Kidney (tissue), 22 donors: Measurements from ENCODE around the gene LRFN4. TPM values are rescaled to one million over a fixed set of nuclear protein-coding genes. Genes with fewer than 3 reads are reported as not detected.

Experiments
- DNase-seq, 5 donors: peaks; one replicate each; pipeline ENCODE4 v3.0.0-alpha.2; 2013 to 2020
- FAIRE-seq: peaks from 2 replicates; lab custom pipeline; 2012; peaks lifted over from hg19 to GRCh38; lab: Jason Lieb, UNC
- H3K27ac ChIP-seq, 2 donors: one replicate each; pipeline ENCODE4 v1.7.0; 2013; ENCODE audit warnings: low read depth in 2 of 2, low read length in 2 of 2, inconsistent platforms in 1 of 2
- H3K27me3 ChIP-seq: one replicate; pipeline ENCODE4 v1.7.1; 2013; ENCODE audit warnings: low read length, inconsistent platforms; ENCODE audit not compliant: control insufficient read depth, insufficient read depth
- H3K36me3 ChIP-seq, 3 donors: one replicate each; pipeline versions ENCODE4 v1.7.0 to v1.7.1; 2013; ENCODE audit warnings: low read length in 3 of 3, control low read depth in 1 of 3, inconsistent platforms in 1 of 3; ENCODE audit not compliant: insufficient read depth in 3 of 3, control insufficient read depth in 2 of 3
- H3K4me1 ChIP-seq, 3 donors: one replicate each; pipeline versions ENCODE4 v1.7.0 to v1.7.1; 2013; ENCODE audit warnings: low read length in 3 of 3, inconsistent platforms in 1 of 3, low read depth in 1 of 3; ENCODE audit not compliant: control insufficient read depth in 2 of 3, insufficient read depth in 2 of 3
- H3K4me3 ChIP-seq, 3 donors: one replicate each; pipeline versions ENCODE4 v1.7.0 to v1.8.1; 2013; ENCODE audit warnings: low read length in 3 of 3, control low read depth in 1 of 3, inconsistent platforms in 1 of 3
- H3K9ac ChIP-seq, 3 donors: one replicate each; pipeline versions ENCODE4 v1.7.0 to v1.7.1; 2013; ENCODE audit warnings: low read length in 3 of 3, control low read depth in 1 of 3, inconsistent platforms in 1 of 3
- H3K9me3 ChIP-seq, 3 donors: one replicate each; pipeline versions ENCODE4 v1.7.0 to v1.7.1; 2013; ENCODE audit warnings: low read length in 3 of 3, control low read depth in 1 of 3, inconsistent platforms in 1 of 3; ENCODE audit not compliant: control insufficient read depth in 2 of 3, insufficient read depth in 1 of 3
- CTCF ChIP-seq: IDR thresholded peaks from 3 replicates; pipeline ENCODE4 v1.5.1; 2012; ENCODE audit warnings: mild to moderate bottlenecking, moderate library complexity, borderline replicate concordance; ENCODE audit not compliant: insufficient read depth; ENCODE audit errors: extremely low read depth
- intact Hi-C: fragments of 100-400 bp; cut with DNase I; formaldehyde crosslinking; loops from one replicate; pipeline ENCODE4 v1.11.1; 2022
- long read RNA-seq, 10 donors: library from polyadenylated mRNA in 1 of 10; unstranded in 1 of 10; transcript quantifications; one replicate each; pipeline ENCODE4 v2.0.0 and lab custom pipeline, GENCODE V29; 2021 to 2026
- polyA plus RNA-seq: library from polyadenylated mRNA; stranded (reverse); fragments of 350-450 nt; fragmentation: Illumina TruSeq; extraction: RNeasy Lipid Tissue Mini Kit (QIAGEN cat#74804); gene quantifications from one replicate; pipeline ENCODE4 v1.2.3, GENCODE V29; 2014; ENCODE audit warnings: low read depth, low replicate concordance; ENCODE audit not compliant: insufficient read depth
- total RNA-seq: library from RNA; stranded (reverse); fragmentation: NEBNext Ultra II Directional; extraction: Animal tissue kit (Norgen Biotek cat#: 25700); gene quantifications from one replicate; pipeline ENCODE4 v1.2.1, GENCODE V29; 2021
- donor health status: control.
- donor health status: control.
- donor health status: control.
- donor health status: control.
- donor health status: control.
- donor health status: DM: yes; HTN: yes; CAD: no.
- donor health status: Normal renal cell carcinoma (clear cell type).

Gene LRFN4
- 22.3 TPM for total RNA-seq
- 6.8 TPM for polyA plus RNA-seq
- long read RNA-seq, donor 1, transcript LRFN4-201 (2 exons, 2,431 nt) = major isoform, 7 of 7 reads
- long read RNA-seq, donor 1, partial matches to known transcripts = 0 of 7 reads
- long read RNA-seq, donor 1, other reads (novel, unspliced or antisense) = 0 of 7 reads
- long read RNA-seq, donor 2, partial matches to known transcripts = 0 of 3 reads
- long read RNA-seq, donor 2, other reads (novel, unspliced or antisense) = 0 of 3 reads
- long read RNA-seq, donor 3, transcript LRFN4-201 (2 exons, 2,431 nt) = major isoform, 6 of 6 reads
- long read RNA-seq, donor 3, partial matches to known transcripts = 0 of 6 reads
- long read RNA-seq, donor 3, other reads (novel, unspliced or antisense) = 0 of 6 reads
- long read RNA-seq, donor 4, transcript LRFN4-201 (2 exons, 2,431 nt) = major isoform, 10 of 15 reads
- long read RNA-seq, donor 4, partial matches to known transcripts = 0 of 15 reads
- long read RNA-seq, donor 4, other reads (novel, unspliced or antisense) = 5 of 15 reads
- long read RNA-seq, donor 5 = 0 reads
- long read RNA-seq, donor 6, transcript LRFN4-201 (2 exons, 2,431 nt) = major isoform, 27 of 70 reads
- long read RNA-seq, donor 6, partial matches to known transcripts = 42 of 70 reads
- long read RNA-seq, donor 6, other reads (novel, unspliced or antisense) = 0 of 70 reads
- long read RNA-seq, donor 7, transcript LRFN4-201 (2 exons, 2,431 nt) = major isoform, 23 of 36 reads
- long read RNA-seq, donor 7, partial matches to known transcripts = 4 of 36 reads
- long read RNA-seq, donor 7, other reads (novel, unspliced or antisense) = 9 of 36 reads
- long read RNA-seq, donor 8, transcript LRFN4-201 (2 exons, 2,431 nt) = major isoform, 26 of 26 reads
- long read RNA-seq, donor 8, partial matches to known transcripts = 0 of 26 reads
- long read RNA-seq, donor 8, other reads (novel, unspliced or antisense) = 0 of 26 reads
- long read RNA-seq, donor 9, transcript LRFN4-201 (2 exons, 2,431 nt) = major isoform, 6 of 7 reads
- long read RNA-seq, donor 9, partial matches to known transcripts = 0 of 7 reads
- long read RNA-seq, donor 9, other reads (novel, unspliced or antisense) = 0 of 7 reads
- long read RNA-seq, donor 10, transcript LRFN4-201 (2 exons, 2,431 nt) = major isoform, 5 of 5 reads
- long read RNA-seq, donor 10, partial matches to known transcripts = 0 of 5 reads
- long read RNA-seq, donor 10, other reads (novel, unspliced or antisense) = 0 of 5 reads

GRCh38 chr11:66856496-66857233 is at the start of gene LRFN4:
TSS of gene LRFN4 (plus strand) at chr11:66857064. CDS start at chr11:66857745, 681 bp downstream.
- Histone ChIP-seq H3K27me3 (no peaks in the 10 kb centered on the region), H3K4me3 (peak within 1 kb of the TSS; percentile 71 to 79 (median 72)), H3K9me3 (no peaks in the 10 kb centered on the region), H3K9ac (peak within 1 kb of the TSS; percentile 54 to 71 (median 63)), H3K4me1 (peaks cover 0 to 5% (median 0%) of the 10 kb centered on the region in 3 donors), H3K27ac (peak within 1 kb of the TSS; percentile 78 to 81), H3K36me3 (no peaks in the 10 kb centered on the region)
- intact Hi-C loops = no loop called here
- FAIRE-seq (no peak), DNase-seq (peak in 2 of 5 donors; percentile 20 to 76)
- no peak for TF ChIP-seq CTCF

- FAIRE-seq (no peak), DNase-seq (no peak)
- H3K36me3 ChIP-seq = no peaks in the 10 kb centered on the region
- H3K4me3 ChIP-seq = no peak overlapping the region
- H3K27ac ChIP-seq = no peak overlapping the region
- intact Hi-C loops = no loop called here
- H3K9me3 ChIP-seq = no peaks in the 10 kb centered on the region
- TF ChIP-seq CTCF = no peak
- no peak overlapping the region for H3K9ac ChIP-seq
- no peaks in the 10 kb centered on the region for H3K27me3 ChIP-seq
- no peaks in the 10 kb centered on the region for H3K4me1 ChIP-seq
Measured at GRCh38 chr11:66809592-66809991, 47.3 kb upstream of the LRFN4 start.

GRCh38 chr11:66810576-66811185 is 46.2 kb upstream of the LRFN4 start:
- no peak for DNase-seq
- TF ChIP-seq CTCF = no peak
- Histone ChIP-seq H3K4me1 (no peaks in the 10 kb centered on the region), H3K9ac (no peak overlapping the region), H3K27me3 (no peaks in the 10 kb centered on the region), H3K9me3 (no peaks in the 10 kb centered on the region), H3K36me3 (no peaks in the 10 kb centered on the region), H3K4me3 (no peak overlapping the region), H3K27ac (no peak overlapping the region)
- intact Hi-C loops = no loop called here
- FAIRE-seq = no peak
